ENCODE results near the gene ADAM12. TPM values are rescaled to one million over a fixed set of nuclear protein-coding genes. Genes with fewer than 3 reads are reported as not detected.

The ADAM12 gene
- total RNA-seq, 2 donors from 2014 or later, result 0.46 TPM; not detected in 1

DNA sequence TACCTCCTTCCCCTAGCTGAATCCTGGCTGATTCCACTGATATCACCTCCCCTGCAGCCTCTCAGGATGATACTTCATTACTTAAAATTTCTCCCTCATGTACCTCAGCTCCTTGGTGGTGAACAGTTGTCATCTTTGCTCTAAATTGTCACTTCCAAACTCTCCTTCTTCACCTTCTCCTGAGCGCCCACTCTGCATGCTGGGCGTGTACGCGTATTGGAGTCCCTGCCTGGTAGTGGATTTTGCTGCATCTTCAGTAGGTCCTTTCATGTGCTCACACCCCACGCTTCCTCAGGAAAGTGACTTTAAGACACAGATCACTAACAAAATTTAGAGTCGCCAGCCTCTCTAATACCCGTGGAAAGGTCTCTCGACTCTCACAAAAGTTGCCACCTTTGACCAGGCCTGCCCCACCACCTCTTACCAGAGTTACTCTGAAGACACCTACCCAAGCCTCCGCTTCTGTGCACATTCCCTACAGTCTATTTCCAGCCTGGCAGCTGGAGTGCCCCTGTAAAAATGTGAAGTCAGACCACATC is 255.1 kb downstream of the ADAM12 start:
- no peak overlapping the region for H3K27ac Mint-ChIP-seq
- H3K9me3 ChIP-seq (ENCODE audit: control insufficient read depth, low read length), result no peaks in the 10 kb centered on the region
- H3K4me1 Mint-ChIP-seq, result peaks cover 6% of the 10 kb centered on the region
- H3K27me3 Mint-ChIP-seq (ENCODE audit: insufficient read depth), result peaks cover 10% of the 10 kb centered on the region
- H3K9me3 Mint-ChIP-seq, result peaks cover 4% of the 10 kb centered on the region
- H3K27ac ChIP-seq (ENCODE audit: low read depth, low read length), result no peak overlapping the region
- no peaks in the 10 kb centered on the region for H3K36me3 ChIP-seq (ENCODE audit: control insufficient read depth, insufficient read depth, low read length)
- no peak for DNase-seq
- WGBS, 2 experiments (ENCODE audit: insufficient coverage in 1 of 2, insufficient read length in 1 of 2), result 92 to 98% methylated on average over 9 of the region's 9 CpGs
- TF ChIP-seq CTCF (conservative IDR thresholded peaks at IDR 0.05), result no peak
- H3K9ac ChIP-seq (ENCODE audit: extremely low read depth, low read length, poor library complexity, severe bottlenecking), result no peak overlapping the region
- no peak overlapping the region for H3K4me3 Mint-ChIP-seq
- H3K4me3 ChIP-seq (ENCODE audit: low read length), result no peak overlapping the region
- H3K4me1 ChIP-seq (ENCODE audit: control insufficient read depth, insufficient read depth, low read length), result no peaks in the 10 kb centered on the region
- H3K27me3 ChIP-seq (ENCODE audit: control insufficient read depth, insufficient read depth, low read length, poor library complexity, severe bottlenecking), result no peaks in the 10 kb centered on the region
- H3K36me3 Mint-ChIP-seq (ENCODE audit: low read depth), result no peaks in the 10 kb centered on the region

- TF ChIP-seq CTCF (conservative IDR thresholded peaks at IDR 0.05), result no peak
- H3K9ac ChIP-seq (ENCODE audit: extremely low read depth, low read length, poor library complexity, severe bottlenecking), result no peak overlapping the region
- Mint-ChIP-seq H3K4me3 (no peak overlapping the region), H3K4me1 (peaks cover 6% of the 10 kb centered on the region), H3K36me3 (ENCODE audit: low read depth) (no peaks in the 10 kb centered on the region), H3K9me3 (no peaks in the 10 kb centered on the region), H3K27ac (no peak overlapping the region), H3K27me3 (ENCODE audit: insufficient read depth) (peaks cover 7% of the 10 kb centered on the region)
- WGBS, 2 experiments (ENCODE audit: insufficient coverage in 1 of 2, insufficient read length in 1 of 2), result 91 to 100% methylated on average over 2 to 4 of the region's 4 CpGs
- H3K27ac ChIP-seq (ENCODE audit: low read depth, low read length), result peak overlapping the region; percentile 75
- no peak for DNase-seq
- H3K27me3 ChIP-seq (ENCODE audit: control insufficient read depth, insufficient read depth, low read length, poor library complexity, severe bottlenecking), result no peaks in the 10 kb centered on the region
- no peaks in the 10 kb centered on the region for H3K9me3 ChIP-seq (ENCODE audit: control insufficient read depth, low read length)
- H3K36me3 ChIP-seq (ENCODE audit: control insufficient read depth, insufficient read depth, low read length), result no peaks in the 10 kb centered on the region
- H3K4me1 ChIP-seq (ENCODE audit: control insufficient read depth, insufficient read depth, low read length), result no peaks in the 10 kb centered on the region
- no peak overlapping the region for H3K4me3 ChIP-seq (ENCODE audit: low read length)
These were observed 256.9 kb downstream of the ADAM12 start for GRCh38 chr10:126131341-126131740.

GRCh38 chr10:126130271-126130710 is 258.0 kb downstream of the ADAM12 start:
- no peaks in the 10 kb centered on the region for H3K27me3 ChIP-seq (ENCODE audit: control insufficient read depth, insufficient read depth, low read length, poor library complexity, severe bottlenecking)
- H3K27ac ChIP-seq (ENCODE audit: low read depth, low read length), result peak overlapping the region; percentile 41
- no peak for DNase-seq
- WGBS, 2 experiments (ENCODE audit: insufficient coverage in 1 of 2, insufficient read length in 1 of 2), result 92 to 95% methylated on average over 4 to 9 of the region's 9 CpGs
- H3K27me3 Mint-ChIP-seq (ENCODE audit: insufficient read depth), result peaks cover 6% of the 10 kb centered on the region
- no peaks in the 10 kb centered on the region for H3K36me3 Mint-ChIP-seq (ENCODE audit: low read depth)
- no peak overlapping the region for H3K9ac ChIP-seq (ENCODE audit: extremely low read depth, low read length, poor library complexity, severe bottlenecking)
- H3K9me3 Mint-ChIP-seq, result no peaks in the 10 kb centered on the region
- no peaks in the 10 kb centered on the region for H3K4me1 ChIP-seq (ENCODE audit: control insufficient read depth, insufficient read depth, low read length)
- no peaks in the 10 kb centered on the region for H3K36me3 ChIP-seq (ENCODE audit: control insufficient read depth, insufficient read depth, low read length)
- H3K9me3 ChIP-seq (ENCODE audit: control insufficient read depth, low read length), result no peaks in the 10 kb centered on the region
- H3K27ac Mint-ChIP-seq, result no peak overlapping the region
- H3K4me3 Mint-ChIP-seq, result no peak overlapping the region
- H3K4me3 ChIP-seq (ENCODE audit: low read length), result no peak overlapping the region
- TF ChIP-seq CTCF (conservative IDR thresholded peaks at IDR 0.05), result no peak
- H3K4me1 Mint-ChIP-seq, result no peaks in the 10 kb centered on the region

Data from endodermal cell (in vitro differentiated cells).